K562 (cell line): Measurements from ENCODE around the gene FIZ1. TPM values are rescaled to one million over a fixed set of nuclear protein-coding genes. Genes with fewer than 3 reads are reported as not detected.

Experiments
- CREB3L1 ChIP-seq: fragments of 450-650 bp; IDR thresholded peaks from 2 replicates; pipeline ENCODE4 v1.6.1; 2014; ENCODE audit warnings: low read depth, mild to moderate bottlenecking, moderate library complexity, borderline replicate concordance
- GABPB1 ChIP-seq: sonication (generic); formaldehyde crosslinking; IDR thresholded peaks from 2 replicates; pipeline ENCODE4 v1.8.0; 2022; ENCODE audit warnings: mild to moderate bottlenecking, missing genetic modification reagents
- MAFG ChIP-seq: fragments of 450-650 bp; conservative IDR thresholded peaks from 2 replicates; pipeline ENCODE4 v1.6.1; 2016; ENCODE audit warnings: missing genetic modification characterization, missing compliant biosample characterization
- MTA1 ChIP-seq: fragments of 450-650 bp; IDR thresholded peaks from 2 replicates; pipeline ENCODE4 v1.6.1; 2017; ENCODE audit warnings: borderline replicate concordance
- MTA3 ChIP-seq: fragments of 450-650 bp; formaldehyde crosslinking; IDR thresholded peaks from 2 replicates; pipeline ENCODE4 v1.6.1; 2017; ENCODE audit warnings: mild to moderate bottlenecking, borderline replicate concordance
- PHTF2 ChIP-seq: fragments of 250-450 bp; sonication (Bioruptor Pico); IDR thresholded peaks from 2 replicates; pipeline ENCODE4 v1.5.0; 2021; ENCODE audit warnings: mild to moderate bottlenecking
- SPI1 ChIP-seq: IDR thresholded peaks from 2 replicates; pipeline ENCODE4 v1.6.1; 2011; ENCODE audit warnings: low read depth, low read length, control low read depth, borderline replicate concordance
- ZNF592 ChIP-seq: fragments of 450-650 bp; IDR thresholded peaks from 2 replicates; pipeline ENCODE4 v1.6.1; 2017; ENCODE audit warnings: antibody characterized with exemption, mild to moderate bottlenecking
- polyA plus RNA-seq, 8 experiments: library from polyadenylated mRNA; depleted of rRNA in 4 of 8; stranded (reverse) in 5 of 8; unstranded in 3 of 8; fragments of >200 nt; fragmentation: Nextera tagmentation in 2 of 8; fragmentation: Illumina TruSeq in 1 of 8; extraction: Ambion mirVana in 2 of 8; extraction: Trizol in 1 of 8; gene quantifications; 2 replicates each; pipeline versions ENCODE4 v1.2.1 to v1.2.3, GENCODE V29; 2011 to 2014; ENCODE audit warnings: inconsistent platforms in 1 of 8, missing spikeins in 1 of 8
- total RNA-seq, 7 experiments: library from RNA; depleted of rRNA in 6 of 7; stranded (reverse); fragments of >200 nt in 6 of 7; fragmentation: Illumina TruSeq in 2 of 7; extraction: Trizol in 2 of 7; gene quantifications; 2 replicates each; pipeline versions ENCODE4 v1.2.1 to v1.2.3, GENCODE V29; 2011 to 2021; ENCODE audit warnings: low replicate concordance in 1 of 7
- TF ChIP-seq, protein P1 (sequence below): sonication (generic); formaldehyde crosslinking; IDR thresholded peaks from 2 replicates; pipeline ENCODE4 v1.8.0; 2022; ENCODE audit warnings: missing genetic modification reagents, mild to moderate bottlenecking, moderate library complexity, borderline replicate concordance
- TF ChIP-seq, protein P2 (sequence below): fragments of 250-450 bp; sonication (Bioruptor Pico); IDR thresholded peaks from 2 replicates; pipeline ENCODE4 v1.5.0; 2020; ENCODE audit warnings: mild to moderate bottlenecking

FIZ1 gene
- total and polyA plus RNA-seq, 9 of the 15 experiments (the other 6 are each of a cell fraction or from before 2014, with no cell fraction given): 0.79 to 17.5 (median 5.5) TPM

DNA sequence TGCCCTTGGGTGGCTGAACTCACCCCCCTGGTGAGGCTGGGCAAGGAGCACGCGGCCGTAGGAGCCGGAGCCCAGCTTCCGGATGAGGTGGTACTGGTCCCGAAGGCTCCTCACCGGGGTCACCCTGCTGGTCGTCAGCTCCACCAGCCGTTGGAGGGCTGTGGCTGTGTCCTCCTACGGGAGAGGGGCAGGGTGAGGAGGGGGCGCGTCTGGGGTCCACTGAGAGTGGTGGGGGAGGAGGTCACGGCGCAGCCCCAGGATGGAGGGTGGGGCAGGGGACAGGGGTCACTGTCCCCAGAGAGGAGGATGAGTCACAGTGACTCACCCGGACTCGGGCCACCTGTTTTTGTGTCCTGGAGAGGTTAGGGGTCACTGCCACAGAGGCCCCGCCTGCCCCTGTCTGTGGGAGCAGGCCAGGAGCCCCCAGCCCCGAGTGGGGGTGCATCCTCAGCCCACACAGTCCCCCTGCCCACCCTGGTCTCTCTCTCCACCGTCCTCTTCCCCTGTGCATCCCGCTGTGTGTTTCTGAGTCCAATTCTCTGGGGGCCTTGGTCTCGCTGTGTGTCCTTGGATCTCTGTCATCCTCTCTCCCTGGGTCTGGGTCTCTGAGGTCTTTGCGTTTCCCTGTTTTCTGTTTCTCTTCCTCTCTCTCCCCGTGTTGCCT is 54.4 kb downstream of the FIZ1 start (continued):
- TF ChIP-seq SPI1 (no peak), ZNF592 (peak; percentile 90), MTA3 (peak; percentile 60; the same call in 1 of the 2 replicates), CREB3L1 (no peak), GABPB1 (CRISPR knock-in tag) (peak; percentile 65), MAFG (0 out of 2 replicates have a peak, but pooled peaks have one; percentile 16), MTA1 (peak; percentile 58), PHTF2 (no peak)
- TF ChIP-seq, protein P1, sequence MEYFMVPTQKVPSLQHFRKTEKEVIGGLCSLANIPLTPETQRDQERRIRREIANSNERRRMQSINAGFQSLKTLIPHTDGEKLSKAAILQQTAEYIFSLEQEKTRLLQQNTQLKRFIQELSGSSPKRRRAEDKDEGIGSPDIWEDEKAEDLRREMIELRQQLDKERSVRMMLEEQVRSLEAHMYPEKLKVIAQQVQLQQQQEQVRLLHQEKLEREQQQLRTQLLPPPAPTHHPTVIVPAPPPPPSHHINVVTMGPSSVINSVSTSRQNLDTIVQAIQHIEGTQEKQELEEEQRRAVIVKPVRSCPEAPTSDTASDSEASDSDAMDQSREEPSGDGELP: peak; percentile 89
- TF ChIP-seq, protein P2, sequence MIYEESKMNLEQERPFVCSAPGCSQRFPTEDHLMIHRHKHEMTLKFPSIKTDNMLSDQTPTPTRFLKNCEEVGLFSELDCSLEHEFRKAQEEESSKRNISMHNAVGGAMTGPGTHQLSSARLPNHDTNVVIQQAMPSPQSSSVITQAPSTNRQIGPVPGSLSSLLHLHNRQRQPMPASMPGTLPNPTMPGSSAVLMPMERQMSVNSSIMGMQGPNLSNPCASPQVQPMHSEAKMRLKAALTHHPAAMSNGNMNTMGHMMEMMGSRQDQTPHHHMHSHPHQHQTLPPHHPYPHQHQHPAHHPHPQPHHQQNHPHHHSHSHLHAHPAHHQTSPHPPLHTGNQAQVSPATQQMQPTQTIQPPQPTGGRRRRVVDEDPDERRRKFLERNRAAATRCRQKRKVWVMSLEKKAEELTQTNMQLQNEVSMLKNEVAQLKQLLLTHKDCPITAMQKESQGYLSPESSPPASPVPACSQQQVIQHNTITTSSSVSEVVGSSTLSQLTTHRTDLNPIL: no peak
